Adipose tissue (tissue), 3 donors: ENCODE results near the gene SLC25A39. TPM values are rescaled to one million over a fixed set of nuclear protein-coding genes. Genes with fewer than 3 reads are reported as not detected.
"Not testable (repeated sequence)": the region's sequence is repeated elsewhere in the genome, so short reads cannot be mapped to it uniquely, and the experiment has no call there.

Experiments
- H3K27ac ChIP-seq: one replicate; pipeline ENCODE4 v1.5.1; 2013; ENCODE audit warnings: low read depth, low read length
- WGBS, 3 donors: extraction: QIAGEN DNeasy Blood & Tissue Kit; methylation state at CpG; one replicate each; pipeline ENCODE4 v1.1.7; 2013; 5-methylcytosine and 5-hydroxymethylcytosine counted together
- polyA plus RNA-seq, 3 donors: library from polyadenylated mRNA; stranded (reverse); fragments of 200-250 nt; gene quantifications; one replicate each; pipeline ENCODE4 v1.2.3, GENCODE V29; 2013
- donor health status: healthy with polysubstance abuse.
- donor health status: Bipolar disorder and iron deficiency.
- donor health status: healthy.

The SLC25A39 gene
- polyA plus RNA-seq, 3 donors, result 86.9 to 90.1 (median 87.2) TPM

- H3K27ac ChIP-seq, result no peak within 1 kb of the TSS
- WGBS, 3 donors, result 0% methylated on average over 26 of the region's 26 CpGs
Observed at GRCh38 chr17:44344939-44345453, 20.4 kb upstream of the SLC25A39 start, which contains the start of gene GRN. GRN (plus strand) TSS chr17:44345302; CDS start chr17:44349165, 3,863 bp downstream.

GRCh38 chr17:44343510-44344209 is 19.0 kb upstream of the SLC25A39 start:
- no peak overlapping the region for H3K27ac ChIP-seq
- 65 to 67% (median 65%) methylated on average over 11 of the region's 11 CpGs for WGBS, 3 donors

- 68 to 80% (median 75%) methylated on average over 5 of the region's 5 CpGs for WGBS, 3 donors
- H3K27ac ChIP-seq, result not testable (repeated sequence)
Observed at GRCh38 chr17:44340553-44340952, 15.9 kb upstream of the SLC25A39 start.

- WGBS, 3 donors, result 55 to 66% (median 59%) methylated on average over 6 of the region's 6 CpGs
- no peak overlapping the region for H3K27ac ChIP-seq
Observed at GRCh38 chr17:44338702-44339101, 14.1 kb upstream of the SLC25A39 start.

GRCh38 chr17:44335968-44336367 is 11.3 kb upstream of the SLC25A39 start:
- no peak overlapping the region for H3K27ac ChIP-seq
- WGBS, 3 donors, result 40 to 45% (median 41%) methylated on average over 5 of the region's 5 CpGs

- H3K27ac ChIP-seq, result no peak overlapping the region
- WGBS, 3 donors, result 54 to 74% (median 70%) methylated on average over 3 of the region's 3 CpGs
Observed at GRCh38 chr17:44335564-44335963, 10.9 kb upstream of the SLC25A39 start.

GRCh38 chr17:44334727-44335126 is 10.1 kb upstream of the SLC25A39 start:
- 59 to 75% (median 64%) methylated on average over 3 of the region's 3 CpGs for WGBS, 3 donors
- H3K27ac ChIP-seq, result no peak overlapping the region

GRCh38 chr17:44334315-44334714 is 9.7 kb upstream of the SLC25A39 start:
- no peak overlapping the region for H3K27ac ChIP-seq
- 46 to 56% (median 51%) methylated on average over 2 of the region's 2 CpGs for WGBS, 3 donors

- WGBS, 3 donors, result 34 to 74% (median 43%) methylated on average over 5 of the region's 5 CpGs
- H3K27ac ChIP-seq, result no peak overlapping the region
Observed at GRCh38 chr17:44333371-44333770, 8.7 kb upstream of the SLC25A39 start.

GRCh38 chr17:44331249-44331760 is 6.7 kb upstream of the SLC25A39 start:
- no peak overlapping the region for H3K27ac ChIP-seq
- 1 to 4% (median 4%) methylated on average over 7 of the region's 7 CpGs for WGBS, 3 donors

GRCh38 chr17:44330263-44330662 is 5.6 kb upstream of the SLC25A39 start:
- H3K27ac ChIP-seq, result not testable (repeated sequence)
- WGBS, 3 donors, result 80 to 90% (median 83%) methylated on average over 5 of the region's 5 CpGs

GRCh38 chr17:44329516-44329915 is 4.9 kb upstream of the SLC25A39 start:
- WGBS, 3 donors, result 89 to 93% (median 92%) methylated on average over 7 of the region's 7 CpGs
- not testable (repeated sequence) for H3K27ac ChIP-seq

- 65 to 76% (median 75%) methylated on average over 7 of the region's 7 CpGs for WGBS, 3 donors
- no peak overlapping the region for H3K27ac ChIP-seq
Observed at GRCh38 chr17:44327715-44328449, 3.3 kb upstream of the SLC25A39 start.

GRCh38 chr17:44326861-44327444 is 2.3 kb upstream of the SLC25A39 start:
- WGBS, 3 donors, result 20 to 26% (median 26%) methylated on average over 30 to 31 of the region's 31 CpGs
- no peak overlapping the region for H3K27ac ChIP-seq

- 1 to 4% (median 2%) methylated on average over 34 to 38 of the region's 38 CpGs for WGBS, 3 donors
- no peak overlapping the region for H3K27ac ChIP-seq
Observed at GRCh38 chr17:44324092-44324570, 492 bp downstream of the SLC25A39 start.

GRCh38 chr17:44323359-44324091 is 1.1 kb downstream of the SLC25A39 start:
- H3K27ac ChIP-seq, result no peak overlapping the region
- 55 to 68% (median 61%) methylated on average over 27 of the region's 27 CpGs for WGBS, 3 donors

GRCh38 chr17:44322236-44322895 is 2.3 kb downstream of the SLC25A39 start:
- WGBS, 3 donors, result 93 to 97% (median 96%) methylated on average over 11 of the region's 11 CpGs
- H3K27ac ChIP-seq, result no peak overlapping the region
